8988T (cell line): Measurements from ENCODE around the gene EMP2.
"Not testable (repeated sequence)": the region's sequence is repeated elsewhere in the genome, so short reads cannot be mapped to it uniquely, and the experiment has no call there.

ENCODE experiments used
- DNase-seq: peaks from one replicate; pipeline ENCODE4 v3.0.0; 2011

EMP2 gene

DNA sequence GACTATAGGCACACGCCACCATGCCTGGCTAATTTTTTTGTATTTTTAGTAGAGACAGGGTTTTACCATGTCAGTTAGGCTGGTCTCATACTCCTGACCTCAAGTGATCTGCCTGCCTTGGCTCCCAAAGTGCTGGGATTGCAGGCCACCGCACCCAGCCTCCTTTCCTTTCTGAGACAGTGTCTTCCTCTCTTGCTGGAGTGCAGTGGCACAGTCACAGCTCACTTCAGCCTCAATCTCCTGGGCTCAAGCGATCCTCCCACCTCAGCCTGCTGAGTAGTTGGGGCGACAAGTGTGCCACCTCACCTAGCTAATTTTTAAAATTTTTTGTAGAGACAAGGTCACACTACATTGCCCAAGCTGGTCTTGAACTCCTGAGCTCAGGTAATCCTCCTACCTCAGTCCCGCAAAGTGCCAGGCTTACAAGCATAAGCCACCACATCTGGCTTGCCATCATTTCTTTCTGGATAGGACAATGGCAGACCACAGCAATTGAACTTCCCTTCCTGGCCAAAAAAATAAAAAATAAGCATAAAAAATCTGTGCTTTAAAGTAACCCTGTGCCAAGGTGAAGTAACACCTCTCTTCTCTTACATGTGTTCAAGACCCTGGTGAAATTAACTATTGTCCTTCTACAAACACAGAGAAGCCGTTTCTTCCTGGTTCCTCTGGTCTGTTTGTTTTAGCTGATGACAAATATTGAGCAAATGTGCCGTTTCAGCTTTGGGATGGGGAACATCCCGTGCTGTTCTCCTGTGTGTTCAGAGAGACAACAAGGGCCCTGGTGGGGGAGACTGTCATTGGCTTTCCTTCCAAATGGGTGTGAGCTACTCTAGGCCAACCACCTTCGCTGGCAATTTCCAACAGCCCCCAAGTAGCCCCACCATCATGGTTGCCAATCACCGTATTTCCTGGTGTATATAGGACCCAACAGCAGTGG is 60.2 kb downstream of the EMP2 start:
- no peak for DNase-seq

DNA sequence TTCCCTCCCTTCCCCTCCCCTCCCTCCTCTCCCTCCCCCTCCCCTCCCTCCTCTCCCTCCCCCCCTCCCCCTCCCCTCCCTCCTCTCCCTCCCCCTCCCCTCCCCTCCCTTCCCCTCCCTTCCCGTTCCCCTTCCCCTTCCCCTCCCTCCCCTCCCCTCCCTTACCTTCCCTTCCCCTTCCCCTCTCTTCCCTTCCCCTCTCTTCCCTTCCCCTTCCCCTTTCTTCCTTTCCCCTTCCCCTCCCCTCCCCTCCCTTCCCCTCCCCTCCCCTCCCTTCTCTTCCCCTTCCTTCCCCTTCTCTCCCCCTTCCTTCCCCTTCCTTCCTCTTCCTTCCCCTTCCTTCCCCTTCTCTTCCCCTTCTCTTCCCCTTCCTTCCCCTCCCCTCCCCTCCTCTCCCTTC is 61.1 kb downstream of the EMP2 start:
- no peak for DNase-seq

DNA sequence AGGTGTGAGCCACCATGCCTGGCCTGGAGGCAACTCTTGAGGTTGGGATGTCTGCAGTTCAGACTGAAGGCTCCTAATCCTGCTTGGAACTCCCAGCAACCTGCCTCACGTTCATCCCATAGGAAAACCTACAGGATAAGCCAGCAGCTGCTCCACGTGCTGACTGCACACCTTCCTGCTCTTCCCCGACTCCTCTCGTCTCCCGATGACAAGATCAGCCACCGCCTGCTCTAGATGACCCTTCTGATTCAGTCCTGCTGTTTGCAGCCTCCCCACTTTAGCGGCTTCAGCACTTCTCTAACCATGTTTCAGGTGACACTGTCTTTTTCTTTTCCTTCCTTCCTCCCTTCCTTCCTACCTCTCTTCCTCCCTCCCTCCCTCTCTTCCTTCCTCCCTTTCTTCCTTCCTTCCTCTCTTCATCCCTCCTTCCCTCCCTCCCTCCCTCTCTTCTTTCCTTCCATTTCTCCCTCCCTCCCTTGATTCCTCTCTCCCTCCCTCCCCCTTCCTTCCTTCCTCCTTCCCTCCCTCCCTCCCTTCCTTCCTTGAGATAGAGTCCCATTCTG is 61.8 kb downstream of the EMP2 start:
- DNase-seq: no peak

DNA sequence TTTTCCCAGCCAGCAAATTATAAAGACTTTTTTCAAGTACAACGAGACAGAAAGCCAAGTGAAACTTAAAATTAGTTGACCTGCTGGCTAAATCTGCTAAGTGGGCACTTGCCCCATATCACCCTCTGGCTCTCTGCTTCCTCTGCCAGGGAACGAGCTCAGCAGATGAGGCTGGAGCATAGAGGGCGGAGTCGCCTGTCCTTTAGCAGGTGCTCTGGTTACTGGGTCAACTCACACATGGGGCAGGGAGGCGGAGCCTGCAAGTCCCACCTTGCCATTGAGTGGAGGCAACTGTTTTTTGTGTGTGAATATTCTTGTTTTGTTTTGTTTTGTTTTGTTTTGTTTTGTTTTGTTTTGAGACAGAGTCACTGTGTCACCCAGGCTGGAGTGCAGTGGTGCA is 62.5 kb downstream of the EMP2 start:
- no peak for DNase-seq

DNA sequence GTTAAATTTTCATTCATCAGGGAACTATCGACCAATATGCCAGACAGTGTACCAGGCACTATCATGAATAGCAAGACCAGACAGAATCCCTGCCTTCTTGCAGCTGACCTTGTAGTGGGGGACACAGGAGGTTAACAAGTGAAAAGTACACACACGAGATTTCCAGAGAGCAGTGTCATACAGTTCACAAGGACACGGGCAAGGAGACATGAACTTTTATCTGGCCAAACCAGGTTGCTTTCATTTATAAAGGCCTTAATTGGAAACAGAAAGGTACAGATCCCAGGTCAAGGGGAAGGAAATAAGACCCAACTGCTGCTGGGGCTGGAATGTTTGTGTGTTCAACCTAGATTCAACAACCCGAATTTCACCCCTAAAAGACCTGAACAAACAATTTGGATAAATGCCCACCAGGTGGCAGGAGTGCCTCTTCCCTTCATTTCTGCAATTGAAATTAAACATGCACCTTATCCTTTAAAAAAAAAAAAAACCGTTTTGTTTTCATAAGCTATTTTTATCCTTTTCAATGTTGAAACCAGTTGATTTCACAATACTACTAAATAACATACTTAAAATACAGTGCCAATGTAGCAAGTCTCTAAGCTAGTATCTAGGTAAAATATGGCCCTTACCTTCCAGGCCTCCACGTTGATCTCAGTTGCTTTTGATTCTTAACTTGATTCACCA is 65.9 kb downstream of the EMP2 start:
- DNase-seq: peak; percentile 14

DNA sequence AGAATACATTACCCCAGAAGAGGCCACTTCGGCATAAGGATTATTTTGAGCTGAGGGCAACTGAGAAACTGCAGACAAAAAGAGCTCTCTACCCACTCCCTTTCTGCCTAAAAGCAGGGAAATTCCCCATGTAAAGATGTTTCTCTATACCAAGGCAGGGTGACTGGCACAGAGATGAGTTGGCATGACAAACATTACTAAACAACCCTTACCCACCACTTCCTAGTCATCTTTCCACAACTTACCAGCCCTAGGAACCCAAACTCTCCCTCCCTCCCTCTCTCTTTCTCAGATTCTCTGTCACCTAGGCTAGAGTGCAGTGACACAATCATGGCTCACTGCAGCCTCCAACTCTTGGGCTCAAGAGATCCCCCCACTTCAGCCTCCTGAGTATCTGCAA is 68.6 kb downstream of the EMP2 start:
- no peak for DNase-seq

DNA sequence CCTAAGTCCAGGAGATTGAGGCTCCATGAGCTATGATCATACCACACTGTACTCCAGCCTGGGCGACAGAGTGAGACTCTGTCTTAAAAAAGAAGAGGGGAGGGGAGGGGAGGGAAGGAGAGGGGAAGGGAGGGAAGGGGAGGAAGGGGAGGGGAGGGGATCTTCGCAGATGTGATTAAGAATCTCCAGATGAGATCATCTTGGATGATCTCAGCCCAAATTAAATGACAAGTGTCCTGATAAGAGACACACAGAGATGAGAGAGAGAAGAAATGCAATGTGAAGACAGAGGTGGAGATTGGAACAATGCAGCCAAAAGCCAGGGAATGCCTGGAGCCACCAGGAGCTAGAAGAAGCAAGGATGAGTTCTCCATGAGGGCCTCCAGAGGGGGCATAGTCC is 70.1 kb downstream of the EMP2 start:
- DNase-seq: no peak

DNA sequence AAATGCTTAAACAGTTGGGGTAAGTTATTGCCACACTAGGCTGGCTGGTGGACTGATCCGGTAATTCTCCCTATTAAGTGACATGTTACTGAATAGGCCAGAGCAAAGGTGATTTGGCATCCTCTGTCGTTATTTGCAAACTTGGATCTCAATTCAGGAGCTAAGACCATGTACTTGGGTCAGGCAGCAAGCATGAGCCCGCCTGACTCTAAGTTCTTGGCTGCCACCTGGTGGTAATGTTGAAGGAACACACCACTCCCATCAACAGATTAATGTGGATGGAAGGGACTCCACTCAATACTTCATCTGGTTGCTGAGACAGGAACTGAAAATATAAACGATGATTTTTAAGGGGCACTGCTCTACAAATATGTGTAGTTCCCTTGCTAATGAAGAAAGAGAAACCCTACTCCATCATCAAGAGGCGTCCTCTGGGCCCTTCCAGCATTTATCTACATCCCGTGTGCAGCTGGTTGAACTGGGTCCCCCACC is 70.8 kb downstream of the EMP2 start:
- DNase-seq: peak; percentile 48

DNA sequence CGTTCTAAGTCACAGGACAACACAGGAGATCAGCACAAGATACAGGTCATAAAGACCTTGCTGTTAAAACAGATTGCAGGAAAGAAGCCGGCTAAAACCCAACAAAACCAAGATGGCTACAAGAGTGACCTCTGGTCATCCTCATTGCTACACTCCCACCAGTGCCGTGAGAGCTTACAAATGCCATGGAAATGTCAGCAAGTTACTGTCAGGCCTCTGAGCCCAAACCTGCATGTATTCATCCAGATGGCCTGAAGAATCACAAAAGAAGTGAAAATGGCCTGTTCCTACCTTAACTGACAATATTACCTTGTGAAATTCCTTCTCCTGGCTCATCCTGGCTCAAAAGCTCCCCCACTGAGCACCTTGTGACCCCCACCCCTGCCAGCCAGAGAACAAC is 75.1 kb downstream of the EMP2 start:
- not testable (repeated sequence) for DNase-seq

DNA sequence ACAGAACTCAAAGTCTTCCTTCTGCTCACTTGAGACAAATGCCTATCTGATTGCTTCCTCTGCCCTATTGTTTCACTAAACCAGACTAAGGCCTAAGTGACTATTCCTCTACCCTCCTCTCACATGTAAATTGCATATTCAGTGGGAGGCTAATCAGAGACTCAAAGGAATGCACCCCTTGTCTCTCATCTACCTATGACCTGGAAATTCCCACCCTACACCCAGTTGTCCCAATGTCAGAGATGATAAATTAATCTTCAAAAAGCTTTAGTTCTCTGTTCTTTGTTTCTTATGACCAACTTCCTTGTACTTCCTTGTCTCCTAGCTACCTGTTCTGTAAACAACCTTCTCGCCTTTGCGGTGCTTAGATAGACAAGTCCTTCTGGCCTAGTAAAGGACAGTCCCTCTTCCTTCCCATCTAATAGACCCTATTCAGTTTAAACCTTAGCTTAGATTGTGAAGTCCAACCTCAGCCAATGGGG is 76.0 kb downstream of the EMP2 start:
- DNase-seq: no peak

DNA sequence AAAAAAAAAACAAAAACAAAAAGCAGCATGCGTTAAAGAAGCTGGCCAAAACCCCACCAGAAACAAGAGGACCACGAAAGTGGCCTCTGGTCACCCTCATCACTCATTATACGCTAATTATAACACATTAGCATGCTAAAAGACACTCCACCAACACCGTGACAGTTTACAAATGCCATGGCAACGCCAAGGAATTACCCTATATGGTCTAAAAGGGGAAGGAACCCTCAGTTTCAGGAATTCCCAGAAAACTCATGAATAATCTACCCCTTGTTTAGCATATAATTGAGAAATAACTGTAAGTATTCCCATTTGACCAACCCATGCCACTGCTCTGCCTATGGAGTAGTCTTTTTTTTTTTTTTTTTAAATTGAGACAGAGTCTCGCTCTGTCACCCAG is 77.6 kb downstream of the EMP2 start:
- DNase-seq: no peak

DNA sequence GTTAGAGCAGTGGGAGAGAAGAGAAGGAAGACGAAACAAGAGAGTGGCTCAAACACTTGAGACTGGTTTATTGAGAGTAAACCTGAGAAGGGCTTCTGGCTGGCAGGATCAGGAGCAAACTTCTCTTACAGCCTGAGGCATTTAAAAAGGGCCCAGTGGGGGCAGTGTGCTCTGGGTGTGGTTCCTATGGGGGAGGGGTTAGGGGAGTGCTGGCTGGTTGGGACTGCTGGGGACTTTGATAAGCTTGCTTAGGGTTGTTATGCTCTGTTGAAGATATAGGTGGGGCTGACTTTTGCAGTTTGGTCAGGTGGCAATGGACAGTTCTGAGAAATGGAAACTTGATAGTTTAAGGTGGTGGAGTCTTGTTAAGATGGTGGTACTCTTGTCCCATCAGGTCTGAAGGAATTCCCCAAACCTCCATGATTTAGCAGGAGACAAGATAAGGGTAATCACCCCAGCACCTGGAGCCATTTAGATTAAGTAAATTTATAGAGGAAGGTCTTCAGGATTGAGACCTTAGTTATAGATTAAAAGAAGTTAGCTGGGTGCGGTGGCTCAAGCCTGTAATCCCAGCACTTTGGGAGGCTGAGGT is 79.3 kb downstream of the EMP2 start:
- DNase-seq: no peak

DNA sequence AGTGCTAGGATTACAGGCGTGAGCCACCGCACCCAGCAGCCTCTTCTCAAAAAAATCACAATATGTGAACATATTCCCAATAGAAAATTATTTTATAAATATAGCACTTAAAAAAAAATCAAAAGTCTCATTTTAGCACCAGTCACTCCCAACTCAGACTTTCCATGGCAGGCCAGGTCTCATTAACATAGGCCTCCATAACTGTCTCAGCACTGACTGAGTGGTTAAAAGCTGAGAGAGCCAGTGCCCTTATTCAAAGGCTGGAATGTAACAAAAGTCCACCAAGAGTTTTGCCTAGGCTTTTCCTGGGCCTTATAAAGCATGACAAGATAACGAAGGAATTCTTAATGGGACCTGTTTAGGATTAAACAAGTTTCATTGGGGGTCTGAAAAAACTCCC is 79.8 kb downstream of the EMP2 start:
- DNase-seq: no peak

DNA sequence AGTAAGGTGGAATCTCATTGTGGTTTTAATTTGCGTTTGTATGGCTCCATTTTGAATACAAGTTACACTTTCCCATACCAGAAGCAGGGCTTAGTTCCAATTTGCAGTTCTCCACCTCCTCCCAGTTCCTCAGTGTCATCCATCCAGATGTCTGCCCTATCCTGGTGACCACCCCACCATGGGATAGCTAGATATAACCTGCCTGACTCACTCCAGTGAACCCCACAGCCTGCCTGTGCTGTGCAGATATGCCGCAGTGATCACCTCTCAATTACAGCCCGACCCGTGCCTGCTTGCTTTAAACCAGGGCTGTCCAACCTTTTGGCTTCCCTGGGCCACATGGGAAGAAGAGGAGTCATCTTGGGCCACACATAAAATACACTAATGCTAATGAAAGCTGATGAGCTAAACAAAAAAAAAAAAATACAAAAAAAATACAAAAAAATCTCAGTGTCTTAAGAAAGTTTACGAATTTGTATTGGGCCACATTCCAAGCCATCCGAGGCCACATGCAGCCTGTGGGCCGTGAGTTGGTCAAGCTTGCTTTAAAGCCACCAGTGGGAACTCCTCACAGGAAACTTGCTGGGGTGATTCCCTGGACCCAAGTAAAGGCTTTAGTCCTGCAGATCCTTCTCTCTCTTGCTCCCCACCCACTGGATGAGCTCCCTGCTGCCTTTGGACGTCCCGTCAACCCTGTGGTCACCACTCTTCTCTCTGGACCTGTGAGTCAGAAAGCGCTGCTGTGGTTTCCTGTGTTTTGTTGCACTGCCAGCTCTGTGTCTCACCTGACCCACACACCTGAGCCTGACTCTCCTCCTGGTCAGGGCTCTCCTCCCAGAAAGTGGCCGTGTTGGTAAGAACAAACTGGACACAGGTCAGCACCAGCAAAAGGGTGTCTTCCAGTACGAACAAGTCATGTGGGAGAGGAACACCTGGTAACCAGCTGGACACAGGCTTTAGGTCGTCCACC is 83.0 kb downstream of the EMP2 start:
- no peak for DNase-seq

DNA sequence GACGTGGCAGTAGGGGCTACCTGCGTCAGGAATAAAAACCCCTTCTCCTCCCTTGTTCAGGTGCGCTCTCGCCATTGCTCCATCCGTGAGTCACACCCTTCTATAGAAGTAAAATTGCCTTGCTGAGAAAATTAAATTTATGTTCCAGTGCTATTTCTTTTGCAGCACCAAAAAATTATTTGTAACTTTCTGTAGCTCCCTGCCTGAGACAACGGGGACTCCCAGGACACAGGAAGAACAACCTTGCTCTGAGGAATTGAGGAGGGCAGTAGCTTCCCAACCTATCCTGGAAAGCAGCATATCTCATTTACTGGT is 85.4 kb downstream of the EMP2 start:
- no peak for DNase-seq

DNA sequence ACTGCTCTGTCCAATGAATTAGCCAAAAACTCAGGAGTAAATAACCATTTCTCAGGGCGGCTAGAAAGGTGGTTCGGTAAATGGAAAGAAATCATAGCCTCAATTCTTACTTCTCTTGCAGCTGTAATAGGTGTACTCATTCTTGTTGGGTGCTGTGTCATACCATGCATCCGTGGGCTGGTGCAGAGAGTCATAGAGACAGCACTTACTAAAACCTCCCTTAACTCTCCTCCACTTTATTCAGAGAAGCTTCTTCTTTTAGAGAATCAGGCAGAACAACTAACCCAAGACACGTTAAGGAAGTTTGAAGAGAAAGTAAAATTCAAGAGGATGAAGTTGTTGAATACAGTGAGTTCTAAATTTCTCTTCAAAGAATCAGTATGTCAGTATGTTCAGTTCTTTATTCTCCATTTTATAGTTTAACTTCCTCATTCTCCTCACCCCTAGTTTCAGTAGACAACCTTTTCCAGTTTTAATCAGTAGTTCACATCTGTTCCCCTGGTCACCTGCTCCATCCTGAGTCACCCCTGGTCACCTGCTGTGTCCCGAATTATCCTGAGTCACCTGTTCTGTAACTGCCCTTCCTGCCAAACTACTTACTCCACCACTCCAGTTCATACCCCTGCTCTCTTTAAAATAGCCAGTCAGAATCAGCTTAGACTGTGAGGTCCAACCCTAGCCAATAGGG is 85.9 kb downstream of the EMP2 start:
- no peak for DNase-seq

DNA sequence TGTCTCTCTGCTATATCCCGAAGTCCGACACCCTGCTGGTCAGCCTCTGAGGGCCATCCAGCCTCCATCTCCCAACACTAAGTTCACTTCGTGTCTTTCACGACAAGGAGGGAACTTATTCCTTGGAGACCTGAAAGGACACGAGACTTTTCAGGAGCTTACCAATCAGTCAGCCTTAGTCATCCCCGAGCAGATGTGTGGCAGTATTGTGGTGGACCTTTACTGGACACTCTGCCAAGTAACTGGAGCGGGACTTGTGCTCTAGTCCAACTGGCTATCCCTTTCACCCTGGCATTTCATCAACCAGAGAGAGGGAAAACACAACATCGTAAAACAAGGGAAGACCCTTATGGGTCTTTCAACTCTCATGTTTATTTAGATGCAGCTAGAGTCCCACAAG is 87.1 kb downstream of the EMP2 start:
- DNase-seq: no peak

DNA sequence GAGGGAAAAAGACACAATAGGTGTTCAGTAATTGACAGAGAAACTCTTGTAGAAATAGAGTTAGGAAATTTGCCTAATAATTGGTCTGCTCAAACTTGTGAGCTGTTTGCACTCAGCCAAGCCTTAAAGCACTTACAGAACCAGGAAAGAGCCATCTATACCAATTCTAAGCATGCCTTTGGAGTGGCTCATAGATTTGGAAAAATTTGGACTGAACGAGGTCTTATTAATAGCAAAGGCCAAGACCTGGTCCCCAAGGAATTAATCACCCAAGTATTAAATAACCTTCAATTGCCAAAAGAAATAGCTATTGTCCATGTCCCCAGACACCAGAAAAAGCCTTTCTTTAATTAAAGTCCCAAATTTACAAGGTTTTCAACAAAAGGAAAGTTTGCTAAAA is 90.3 kb downstream of the EMP2 start:
- no peak for DNase-seq

DNA sequence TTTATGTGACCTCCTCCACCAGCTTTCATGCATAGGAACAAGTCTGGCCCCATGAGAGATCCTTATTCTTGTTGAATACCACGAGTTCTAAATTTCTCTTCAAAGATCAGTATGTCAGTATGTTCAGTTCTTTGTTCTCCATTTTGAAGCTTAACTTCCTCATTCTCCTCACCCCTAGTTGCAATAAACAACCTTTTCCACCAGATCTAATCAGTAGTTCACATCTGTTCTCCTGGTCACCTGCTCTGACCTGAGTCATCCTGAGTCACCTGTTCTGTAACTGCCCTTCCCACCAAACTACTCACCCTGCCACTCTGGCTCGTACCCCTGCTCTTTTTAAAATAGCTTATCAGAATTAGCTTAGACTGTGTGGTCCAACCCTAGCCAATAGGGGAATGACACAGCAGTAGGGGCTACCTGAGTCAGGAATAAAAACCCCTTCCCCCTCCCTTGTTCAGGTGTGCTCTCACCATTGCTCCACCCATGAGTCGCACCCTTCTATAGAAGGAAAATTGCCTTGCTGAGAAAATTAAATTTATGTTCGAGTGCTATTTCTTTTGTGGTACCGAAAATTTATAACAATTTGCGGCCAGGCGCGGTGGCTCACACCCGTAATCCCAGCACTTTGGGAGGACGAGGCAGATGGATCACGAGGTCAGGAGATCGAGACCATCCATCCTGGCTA is 94.6 kb downstream of the EMP2 start:
- no peak for DNase-seq

DNA sequence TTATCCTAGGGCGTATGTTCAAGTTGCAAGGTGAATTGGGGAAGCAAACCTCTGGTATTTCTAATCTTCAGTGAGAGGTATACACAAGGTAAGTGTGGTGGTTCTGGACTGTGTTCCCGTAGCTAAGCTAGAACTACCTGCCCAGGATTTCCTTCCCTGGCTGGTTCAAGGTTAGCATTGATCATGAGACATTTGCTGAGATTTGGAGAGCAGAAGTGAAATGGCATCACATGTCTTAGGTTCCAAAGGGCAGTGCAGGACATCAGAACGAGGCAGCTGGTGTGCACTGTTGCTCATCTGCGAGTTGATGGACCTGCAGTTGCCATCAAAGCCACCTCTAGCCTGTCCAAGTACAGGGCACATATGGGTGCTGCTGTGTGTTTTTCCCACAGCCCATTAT is 95.2 kb downstream of the EMP2 start:
- no peak for DNase-seq

DNA sequence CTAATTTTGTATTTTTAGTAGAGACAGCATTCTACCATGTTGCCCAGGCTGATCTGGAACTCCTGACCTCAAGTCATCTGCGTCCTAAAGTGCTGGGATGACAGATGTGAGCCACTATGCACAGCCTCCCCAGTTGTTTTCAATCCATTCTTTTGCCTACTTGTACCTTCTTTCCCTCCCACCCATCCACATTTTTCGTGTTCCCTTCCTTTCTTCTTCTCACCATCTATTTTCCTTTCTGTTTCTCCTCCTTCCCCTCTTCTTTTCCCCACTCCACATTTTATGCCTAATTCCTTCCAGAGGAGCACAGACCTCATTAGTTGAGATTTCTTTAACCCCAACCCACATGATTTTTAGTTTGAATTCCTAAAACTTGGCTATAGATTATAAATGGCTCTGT is 100.2 kb downstream of the EMP2 start:
- no peak for DNase-seq
